ENCODE measurements around the gene HLA-DOB.
A peak's percentile ranks its signal among the peaks of the same experiment; 100 is the strongest.
"Not testable (repeated sequence)": the region's sequence is repeated elsewhere in the genome, so short reads cannot be mapped to it uniquely, and the experiment has no call there.

The HLA-DOB gene

GRCh38 chr6:32815115-32815514 is 1.7 kb downstream of the HLA-DOB start:
- DNase-seq, result no peak

DNA sequence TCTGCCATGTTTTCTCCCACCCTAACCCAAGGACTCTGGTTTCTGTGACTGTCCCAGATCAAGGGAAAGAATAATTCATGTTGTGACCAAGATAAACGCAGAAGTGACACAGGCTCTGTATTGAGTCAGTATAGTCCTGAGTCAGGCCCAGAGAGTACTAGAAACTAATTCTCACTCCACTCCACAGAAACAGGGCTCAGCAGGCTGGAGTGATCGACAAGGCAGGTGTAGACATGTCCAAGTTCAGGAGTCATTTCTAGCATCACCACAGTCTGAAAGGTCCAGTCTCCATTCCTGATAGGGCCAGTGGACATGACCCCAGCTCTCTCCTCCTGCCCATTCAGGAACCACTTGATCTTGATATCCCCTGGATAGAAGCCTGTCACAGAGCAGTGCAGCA is 2.7 kb downstream of the HLA-DOB start:
- DNase-seq, result no peak

DNA sequence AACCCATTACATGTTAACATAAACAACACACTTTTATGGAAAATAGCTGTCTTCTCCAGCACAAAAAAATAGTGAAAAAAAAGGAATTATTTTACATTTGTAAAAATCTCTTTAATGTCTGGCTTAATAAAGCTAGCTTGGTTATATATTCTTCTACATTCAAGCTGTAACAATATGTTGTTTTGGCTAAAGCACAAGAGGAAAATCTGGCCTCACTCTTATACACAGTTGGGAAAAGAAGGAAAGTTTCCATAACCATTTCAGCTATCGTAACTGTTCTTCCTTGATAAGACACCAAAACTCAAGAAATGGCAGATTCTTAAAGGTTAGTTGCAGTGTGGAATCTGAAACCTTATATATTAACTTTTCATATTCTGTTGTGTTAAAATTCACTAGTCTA is 7.6 kb downstream of the HLA-DOB start:
- no peak for DNase-seq

- no peak for DNase-seq
Measured at GRCh38 chr6:32807020-32807580, 9.7 kb downstream of the HLA-DOB start.

GRCh38 chr6:32805404-32805803 is 11.4 kb downstream of the HLA-DOB start:
- not testable (repeated sequence) for DNase-seq

GRCh38 chr6:32803416-32803815 is 13.4 kb downstream of the HLA-DOB start:
- DNase-seq, result no peak

DNA sequence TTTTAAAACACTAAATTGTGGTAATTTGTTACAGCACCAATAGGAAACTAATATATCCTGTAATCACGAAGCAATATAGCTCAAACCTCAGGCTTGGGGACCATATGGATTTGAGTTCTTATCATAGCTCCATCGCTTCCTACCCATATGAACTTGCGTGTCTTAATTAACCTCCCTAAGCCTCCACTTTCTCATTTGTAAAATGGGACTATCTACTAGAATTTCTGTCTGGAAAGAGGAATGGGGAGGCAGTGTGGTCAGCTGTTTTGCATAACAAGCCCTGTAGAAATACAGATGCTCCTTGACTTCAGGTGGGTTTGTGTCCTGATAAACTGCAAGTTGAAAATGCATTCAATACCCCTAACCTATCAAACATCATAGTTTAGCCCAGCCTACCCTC is 17.1 kb downstream of the HLA-DOB start:
- DNase-seq, result no peak

DNA sequence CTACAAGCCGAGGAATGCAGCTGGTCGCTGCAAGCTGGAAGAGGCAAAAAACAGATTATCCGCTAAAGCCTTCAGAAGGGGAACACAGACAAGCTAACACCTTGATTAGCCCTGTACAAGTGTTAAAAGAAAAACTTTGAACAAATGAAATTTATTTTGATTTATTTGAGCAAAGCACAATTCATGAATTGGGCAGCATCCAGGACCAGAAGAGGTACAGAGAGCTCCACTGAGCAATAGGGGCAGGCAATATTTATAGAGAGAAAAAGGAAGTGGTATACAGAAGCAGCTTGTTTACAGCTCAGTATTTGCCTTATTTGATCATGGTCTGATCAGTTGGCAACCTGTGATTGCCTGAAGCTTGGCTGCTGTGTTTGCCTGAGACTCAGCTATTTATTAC is 17.6 kb downstream of the HLA-DOB start:
- no peak for DNase-seq

- peak in 52 of 58 donors; percentile 2 to 87 (median 32) for DNase-seq
Measured at GRCh38 chr6:32796848-32797776, 19.7 kb downstream of the HLA-DOB start.

GRCh38 chr6:32794510-32794909 is 22.3 kb downstream of the HLA-DOB start:
- DNase-seq, result peak in 1 of 58 donors; percentile 0

- DNase-seq, result no peak
Measured at GRCh38 chr6:32792901-32793435, 23.8 kb downstream of the HLA-DOB start.

DNA sequence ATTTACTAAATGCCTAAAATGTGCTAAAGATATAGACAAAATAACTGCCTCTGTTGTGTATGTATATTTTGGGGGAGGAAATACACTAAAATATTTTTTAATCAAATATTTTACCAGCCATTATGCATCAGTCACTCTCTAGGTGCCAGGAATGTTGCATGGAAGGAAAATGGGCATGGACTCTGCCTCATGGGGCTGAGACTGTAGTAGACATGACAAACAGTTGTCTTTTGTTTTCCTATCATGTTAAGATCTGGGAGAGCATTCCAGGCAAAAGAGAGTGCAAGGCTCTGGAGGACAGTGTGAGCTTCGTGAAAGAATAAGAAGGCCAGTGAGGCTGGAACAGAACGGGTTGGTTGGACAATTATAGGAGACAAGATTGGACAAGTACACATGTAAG is 26.5 kb downstream of the HLA-DOB start:
- DNase-seq, result no peak

DNA sequence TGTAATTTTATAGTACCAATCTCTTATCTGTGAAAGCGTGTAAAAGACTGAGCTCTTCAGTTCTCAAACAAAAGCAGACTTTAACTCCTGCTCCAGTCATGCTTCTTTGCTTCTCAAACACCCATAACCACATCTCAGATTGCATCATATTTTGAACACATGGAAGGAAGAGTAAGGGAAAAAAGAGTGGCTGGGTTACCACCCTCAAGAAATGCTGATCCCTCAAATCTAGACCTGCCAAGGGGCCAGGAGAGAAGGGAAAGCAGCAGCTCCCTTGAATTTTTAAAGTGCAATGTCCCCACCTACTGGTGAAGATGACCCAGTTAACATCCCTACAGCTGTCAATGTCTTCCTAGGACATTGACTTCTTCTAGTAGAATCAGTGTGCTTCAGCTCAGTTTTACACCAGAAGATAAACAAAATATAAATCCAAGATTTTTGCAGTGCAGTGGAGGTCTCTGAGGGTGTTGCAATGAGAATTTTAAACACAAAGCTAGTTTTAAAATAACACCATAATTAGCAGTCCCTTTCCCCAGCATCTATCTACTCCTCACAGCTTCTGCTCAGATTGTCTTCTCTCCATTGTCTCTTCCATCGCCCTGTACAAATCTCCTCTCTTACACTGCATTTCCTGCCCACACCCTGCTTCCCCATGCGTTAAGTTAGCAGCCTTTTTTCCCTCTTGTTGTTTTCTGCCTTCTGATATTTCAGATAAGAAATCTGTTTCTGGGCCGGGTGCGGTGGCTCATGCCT is 30.8 kb downstream of the HLA-DOB start:
- peak in 21 of 58 donors; percentile 0 to 52 (median 9) for DNase-seq

GRCh38 chr6:32782923-32783322 is 33.9 kb downstream of the HLA-DOB start:
- DNase-seq, result not testable (repeated sequence)

DNA sequence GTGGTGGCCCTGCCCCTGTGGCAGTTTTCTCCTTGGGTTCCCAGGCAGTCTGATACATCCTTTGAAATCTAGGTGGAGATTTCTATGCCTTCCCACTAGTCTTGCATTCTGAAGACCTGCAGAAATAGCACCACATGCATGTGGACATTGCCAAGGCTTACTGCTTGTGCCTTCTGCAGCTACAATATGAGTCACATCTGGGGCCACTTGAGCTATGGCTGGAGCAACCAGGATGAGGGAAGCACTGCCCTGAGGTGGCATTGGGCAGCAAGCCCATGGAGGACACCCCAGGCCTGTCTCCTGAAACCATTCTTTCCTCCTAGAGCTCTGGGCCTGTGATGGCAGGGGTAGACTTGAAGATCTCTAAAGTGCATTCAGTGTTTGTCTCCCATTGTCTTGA is 37.8 kb downstream of the HLA-DOB start:
- DNase-seq, result no peak

- DNase-seq, result no peak
Measured at GRCh38 chr6:32775071-32775470, 41.7 kb downstream of the HLA-DOB start.

DNA sequence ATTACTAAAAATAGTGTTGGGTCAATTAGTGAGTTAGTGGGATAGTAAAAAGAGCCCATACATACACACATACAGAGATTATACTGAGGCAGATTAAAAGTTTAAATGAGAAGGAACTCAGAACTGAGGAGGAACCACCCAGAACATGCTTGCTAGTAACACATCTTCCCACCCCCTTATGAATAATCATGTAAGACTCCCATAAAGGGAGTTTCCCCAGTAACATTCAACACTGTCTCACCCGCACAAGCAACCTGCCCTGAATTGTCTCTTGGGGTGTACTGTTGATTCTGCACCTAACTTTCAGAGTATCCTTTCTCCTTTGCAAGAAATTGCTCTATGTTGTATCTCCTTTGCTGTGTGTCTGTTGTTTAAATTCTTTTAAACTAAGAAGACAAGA is 42.4 kb downstream of the HLA-DOB start:
- DNase-seq, result no peak

GRCh38 chr6:32772656-32773055 is 44.1 kb downstream of the HLA-DOB start:
- DNase-seq, result no peak

- DNase-seq, result no peak
Measured at GRCh38 chr6:32764048-32764447, 52.8 kb downstream of the HLA-DOB start.

DNA sequence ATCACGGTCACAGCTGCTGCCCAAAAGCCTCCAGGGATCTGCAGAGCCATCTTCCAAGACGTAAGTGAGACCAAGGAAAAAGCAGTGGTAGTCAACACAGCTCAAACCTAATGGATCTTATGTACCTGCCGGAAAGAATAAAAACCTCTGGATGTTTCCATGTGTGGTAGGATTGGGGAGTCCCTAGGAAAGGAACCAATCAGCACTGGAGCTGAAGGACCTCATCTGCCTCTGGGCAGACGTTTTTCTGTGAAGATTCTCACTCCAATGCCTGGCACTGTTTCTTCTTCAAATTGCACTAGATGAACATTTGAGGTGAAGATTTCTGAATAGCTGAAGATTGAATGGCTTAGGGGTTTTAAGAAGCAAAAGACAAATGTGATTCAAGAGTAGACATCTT is 53.4 kb downstream of the HLA-DOB start, which contains the start of gene HLA-DQB2:
TSS of gene HLA-DQB2 (minus strand) at position 112 of the 400 bp plus-strand sequence. CDS start at position 50, 62 bp downstream.
- DNase-seq, result no peak
